ENCODE data around the gene TOB1. TPM values are rescaled to one million over a fixed set of nuclear protein-coding genes. Genes with fewer than 3 reads are reported as not detected.

The TOB1 gene
- total and polyA plus RNA-seq, 9 of the 15 experiments (the other 6 are each of a cell fraction or from before 2014, with no cell fraction given) = 4.8 to 63.7 (median 13.2) TPM

GRCh38 chr17:50868140-50868438 is 1.9 kb upstream of the TOB1 start:
- H3K4me3 ChIP-seq = peak overlapping the region; percentile 88
- no peaks in the 10 kb centered on the region for H3K9me3 ChIP-seq (replicated peaks; ENCODE audit: control insufficient read depth, insufficient read depth, low read depth, low read length)
- POLR2A ChIA-PET = interaction anchor here (1.0 to 7.7 kb wide), 4 partner anchors 10 to 82 kb away, joined by 3 to 207 read pairs (median 32); no protein-coding TSS in a partner anchor
- no peak for DNase-seq (ENCODE audit: extremely low read depth in 1 of 4, low spot score in 3 of 4)
- CTCF ChIA-PET (ENCODE audit: low intra/inter-chr PET ratio) = no interaction called here
- H4K20me1 ChIP-seq (replicated peaks; ENCODE audit: control insufficient read depth, insufficient read depth, low read length) = peaks cover 9% of the 10 kb centered on the region
- H3K4me2 ChIP-seq (ENCODE audit: insufficient read depth, low read length) = peak overlapping the region; percentile 96; the same call in 1 of the 2 replicates
- no peak for FAIRE-seq
- no peaks in the 10 kb centered on the region for H3K27me3 ChIP-seq (ENCODE audit: control insufficient read depth in 2 of 2, insufficient read depth in 2 of 2, low read length in 2 of 2)
- 0% methylated on average over 1 of the region's 1 CpG for WGBS (ENCODE audit: insufficient coverage, low coverage, missing lambda C conversion rate)
- intact Hi-C loops (cut with micrococcal nuclease) = loop anchor here (5.0 kb wide), 1 partner anchor 299 kb away; the partner anchor contains the start of gene NME2
- peaks cover 12 to 13% of the 10 kb centered on the region in 2 experiments; a peak in 4 of 5 replicates for H3K4me1 ChIP-seq (replicated peaks in 1 of 2; ENCODE audit: control insufficient read depth in 2 of 2, insufficient read depth in 2 of 2, low read length in 2 of 2)
- H3K9me1 ChIP-seq (ENCODE audit: control insufficient read depth, insufficient read depth, low read length) = no peaks in the 10 kb centered on the region
- H3K36me3 ChIP-seq (ENCODE audit: control insufficient read depth, insufficient read depth, low read length) = peaks cover 8% of the 10 kb centered on the region
- peak overlapping the region in 1 of 2 experiments; percentile 77; a peak in 2 of 4 replicates for H3K9ac ChIP-seq (ENCODE audit: insufficient read depth in 1 of 2, low read depth in 2 of 2, low read length in 2 of 2)
- peak overlapping the region; percentile 88 for H3K27ac ChIP-seq (ENCODE audit: extremely low read depth, low read depth, low read length)
- H3K79me2 ChIP-seq (ENCODE audit: control insufficient read depth, insufficient read depth, low read length) = peaks cover 32% of the 10 kb centered on the region
- ATAC-seq = no peak
- in situ Hi-C loops (cut with MboI) = loop anchor here (10.0 kb wide), 1 partner anchor 287 kb away; the partner anchor contains the start of gene NME1
- H2AFZ ChIP-seq (ENCODE audit: low read depth, low read length) = peak overlapping the region; percentile 94
- TF ChIP-seq, protein P1, sequence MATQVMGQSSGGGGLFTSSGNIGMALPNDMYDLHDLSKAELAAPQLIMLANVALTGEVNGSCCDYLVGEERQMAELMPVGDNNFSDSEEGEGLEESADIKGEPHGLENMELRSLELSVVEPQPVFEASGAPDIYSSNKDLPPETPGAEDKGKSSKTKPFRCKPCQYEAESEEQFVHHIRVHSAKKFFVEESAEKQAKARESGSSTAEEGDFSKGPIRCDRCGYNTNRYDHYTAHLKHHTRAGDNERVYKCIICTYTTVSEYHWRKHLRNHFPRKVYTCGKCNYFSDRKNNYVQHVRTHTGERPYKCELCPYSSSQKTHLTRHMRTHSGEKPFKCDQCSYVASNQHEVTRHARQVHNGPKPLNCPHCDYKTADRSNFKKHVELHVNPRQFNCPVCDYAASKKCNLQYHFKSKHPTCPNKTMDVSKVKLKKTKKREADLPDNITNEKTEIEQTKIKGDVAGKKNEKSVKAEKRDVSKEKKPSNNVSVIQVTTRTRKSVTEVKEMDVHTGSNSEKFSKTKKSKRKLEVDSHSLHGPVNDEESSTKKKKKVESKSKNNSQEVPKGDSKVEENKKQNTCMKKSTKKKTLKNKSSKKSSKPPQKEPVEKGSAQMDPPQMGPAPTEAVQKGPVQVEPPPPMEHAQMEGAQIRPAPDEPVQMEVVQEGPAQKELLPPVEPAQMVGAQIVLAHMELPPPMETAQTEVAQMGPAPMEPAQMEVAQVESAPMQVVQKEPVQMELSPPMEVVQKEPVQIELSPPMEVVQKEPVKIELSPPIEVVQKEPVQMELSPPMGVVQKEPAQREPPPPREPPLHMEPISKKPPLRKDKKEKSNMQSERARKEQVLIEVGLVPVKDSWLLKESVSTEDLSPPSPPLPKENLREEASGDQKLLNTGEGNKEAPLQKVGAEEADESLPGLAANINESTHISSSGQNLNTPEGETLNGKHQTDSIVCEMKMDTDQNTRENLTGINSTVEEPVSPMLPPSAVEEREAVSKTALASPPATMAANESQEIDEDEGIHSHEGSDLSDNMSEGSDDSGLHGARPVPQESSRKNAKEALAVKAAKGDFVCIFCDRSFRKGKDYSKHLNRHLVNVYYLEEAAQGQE (IDR thresholded peaks at IDR 0.05; ENCODE audit: borderline replicate concordance) = no peak
- TF ChIP-seq, protein P1 (CRISPR knock-in tag; IDR thresholded peaks at IDR 0.05; ENCODE audit: low read depth) = no peak
- 0 out of 2 replicates have a peak, but pooled peaks have one; percentile 9 for TF ChIP-seq ZNF644 (tag; IDR thresholded peaks at IDR 0.05; ENCODE audit: low read depth)
- TF ChIP-seq TEAD2 (tag; IDR thresholded peaks at IDR 0.05) = no peak
- TF ChIP-seq KLF6 (CRISPR knock-in tag; IDR thresholded peaks at IDR 0.05; ENCODE audit: borderline replicate concordance) = no peak
- no peak for TF ChIP-seq NFE2 (IDR thresholded peaks at IDR 0.05; ENCODE audit: low read depth)
- TF ChIP-seq GABPA (tag; conservative IDR thresholded peaks at IDR 0.05; ENCODE audit: low read depth) = 0 out of 2 replicates have a peak, but pooled peaks have one; percentile 5
- BruUV-seq (replicated peaks) = no TSS peak

Measured in K562 (cell line).